Effector memory CD4-positive, alpha-beta T cell (primary cell): ENCODE data around the gene CNTFR.
A peak's percentile ranks its signal among the peaks of the same experiment; 100 is the strongest.

ENCODE experiments used
- DNase-seq, 3 donors: peaks; one replicate each; pipeline ENCODE4 v3.0.0-alpha.2; 2020
- H3K27ac ChIP-seq: 2 replicates; pipeline ENCODE4 v1.7.0; 2013; ENCODE audit warnings: mild to moderate bottlenecking, low read length, moderate library complexity; ENCODE audit not compliant: insufficient read depth, poor library complexity, severe bottlenecking
- H3K27me3 ChIP-seq: replicated peaks from 2 replicates; pipeline ENCODE4 v1.7.0; 2013; ENCODE audit warnings: mild to moderate bottlenecking, low read length; ENCODE audit not compliant: insufficient read depth, control insufficient read depth, poor library complexity, severe bottlenecking
- H3K36me3 ChIP-seq: 2 replicates; pipeline ENCODE4 v1.7.0; 2013; ENCODE audit warnings: mild to moderate bottlenecking, low read length, moderate library complexity; ENCODE audit not compliant: control insufficient read depth, insufficient read depth
- H3K4me1 ChIP-seq: 2 replicates; pipeline ENCODE4 v1.7.0; 2013; ENCODE audit warnings: low read length, mild to moderate bottlenecking; ENCODE audit not compliant: control insufficient read depth, insufficient read depth, poor library complexity, severe bottlenecking
- H3K4me3 ChIP-seq: 2 replicates; pipeline ENCODE4 v1.7.0; 2013; ENCODE audit warnings: low read length, low read depth, mild to moderate bottlenecking; ENCODE audit not compliant: insufficient read depth, poor library complexity, severe bottlenecking
- H3K9me3 ChIP-seq: 2 replicates; pipeline ENCODE4 v1.7.0; 2013; ENCODE audit warnings: mild to moderate bottlenecking, low read length, moderate library complexity; ENCODE audit not compliant: control insufficient read depth

CNTFR gene

GRCh38 chr9:34615132-34615531, 25.6 kb upstream of the CNTFR start:
- peaks cover 34% of the 10 kb centered on the region for H3K36me3 ChIP-seq
- H3K9me3 ChIP-seq, result no peaks in the 10 kb centered on the region
- no peaks in the 10 kb centered on the region for H3K27me3 ChIP-seq
- H3K4me1 ChIP-seq, result peaks cover 17% of the 10 kb centered on the region
- no peak overlapping the region for H3K4me3 ChIP-seq
- H3K27ac ChIP-seq, result no peak overlapping the region
- DNase-seq, result no peak

GRCh38 chr9:34612788-34613390, 23.4 kb upstream of the CNTFR start:
- Histone ChIP-seq H3K27me3 (no peaks in the 10 kb centered on the region), H3K4me1 (peaks cover 12% of the 10 kb centered on the region), H3K4me3 (peak overlapping the region; percentile 83), H3K9me3 (no peaks in the 10 kb centered on the region), H3K36me3 (peaks cover 33% of the 10 kb centered on the region), H3K27ac (peak overlapping the region; percentile 82)
- DNase-seq, result peak; percentile 36 to 58 (median 40)

GRCh38 chr9:34611811-34612787, 22.6 kb upstream of the CNTFR start, which contains the start of gene RPP25L:
Gene RPP25L (minus strand): TSS chr9:34612097. CDS start chr9:34611296, 801 bp downstream.
- Histone ChIP-seq H3K9me3 (no peaks in the 10 kb centered on the region), H3K27me3 (no peaks in the 10 kb centered on the region), H3K36me3 (peaks cover 25% of the 10 kb centered on the region), H3K4me3 (peak within 1 kb of the TSS; percentile 83), H3K4me1 (peaks cover 12% of the 10 kb centered on the region), H3K27ac (peak within 1 kb of the TSS; percentile 82)
- peak; percentile 73 to 77 (median 74) for DNase-seq

- Histone ChIP-seq H3K4me3 (peak overlapping the region; percentile 83), H3K4me1 (peaks cover 12% of the 10 kb centered on the region), H3K9me3 (no peaks in the 10 kb centered on the region), H3K27ac (peak overlapping the region; percentile 82), H3K27me3 (no peaks in the 10 kb centered on the region), H3K36me3 (peaks cover 17% of the 10 kb centered on the region)
- no peak for DNase-seq
Observed at GRCh38 chr9:34611251-34611810, 21.8 kb upstream of the CNTFR start.

- Histone ChIP-seq H3K27me3 (no peaks in the 10 kb centered on the region), H3K4me3 (peak overlapping the region; percentile 83), H3K27ac (no peak overlapping the region), H3K4me1 (peaks cover 12% of the 10 kb centered on the region), H3K36me3 (peaks cover 11% of the 10 kb centered on the region), H3K9me3 (no peaks in the 10 kb centered on the region)
- no peak for DNase-seq
Observed at GRCh38 chr9:34610434-34611206, 21.1 kb upstream of the CNTFR start.

- no peak for DNase-seq
- no peak overlapping the region for H3K4me3 ChIP-seq
- H3K36me3 ChIP-seq, result no peaks in the 10 kb centered on the region
- peaks cover 12% of the 10 kb centered on the region for H3K4me1 ChIP-seq
- H3K9me3 ChIP-seq, result no peaks in the 10 kb centered on the region
- no peak overlapping the region for H3K27ac ChIP-seq
- no peaks in the 10 kb centered on the region for H3K27me3 ChIP-seq
Observed at GRCh38 chr9:34607331-34607730, 17.8 kb upstream of the CNTFR start.

GRCh38 chr9:34606905-34607304, 17.4 kb upstream of the CNTFR start:
- Histone ChIP-seq H3K36me3 (no peaks in the 10 kb centered on the region), H3K27ac (no peak overlapping the region), H3K4me1 (peaks cover 12% of the 10 kb centered on the region), H3K27me3 (no peaks in the 10 kb centered on the region), H3K4me3 (no peak overlapping the region), H3K9me3 (no peaks in the 10 kb centered on the region)
- DNase-seq, result no peak

GRCh38 chr9:34606190-34606589, 16.7 kb upstream of the CNTFR start:
- DNase-seq, result no peak
- Histone ChIP-seq H3K27ac (no peak overlapping the region), H3K27me3 (no peaks in the 10 kb centered on the region), H3K9me3 (no peaks in the 10 kb centered on the region), H3K4me1 (peaks cover 5% of the 10 kb centered on the region), H3K4me3 (no peak overlapping the region), H3K36me3 (no peaks in the 10 kb centered on the region)

GRCh38 chr9:34603610-34604231, 14.2 kb upstream of the CNTFR start:
- DNase-seq, result peak; percentile 56 to 67 (median 56)
- no peak overlapping the region for H3K4me3 ChIP-seq

More at GRCh38 chr9:34603610-34604231, 14.2 kb upstream of the CNTFR start:
- Histone ChIP-seq H3K4me1 (no peaks in the 10 kb centered on the region), H3K36me3 (no peaks in the 10 kb centered on the region), H3K27ac (no peak overlapping the region), H3K27me3 (no peaks in the 10 kb centered on the region), H3K9me3 (no peaks in the 10 kb centered on the region)
